Esophagus muscularis mucosa (tissue), 4 donors: ENCODE results near the gene LCN15.

ENCODE experiments used
- EP300 ChIP-seq: sonication (generic); formaldehyde crosslinking; IDR thresholded peaks from one replicate; pipeline ENCODE4 v1.6.1; 2017; ENCODE audit warnings: antibody characterized with exemption
- POLR2A ChIP-seq: fragments of 450-650 bp; IDR thresholded peaks from one replicate; pipeline ENCODE4 v1.6.1; 2017; ENCODE audit warnings: antibody characterized with exemption, moderate library complexity, mild to moderate bottlenecking, low read depth
- POLR2AphosphoS5 ChIP-seq, 2 donors: sonication (generic); formaldehyde crosslinking; IDR thresholded peaks; one replicate each; pipeline ENCODE4 v1.6.1; 2017; ENCODE audit warnings: antibody characterized with exemption in 2 of 2
- TF ChIP-seq, protein P1 (sequence below), 3 experiments: fragments of 200-600 bp in 2 of 3; fragments of 450-650 bp in 1 of 3; sonication (generic) in 2 of 3; IDR thresholded peaks; one replicate each; pipeline ENCODE4 v1.5.1; 2017 to 2019; ENCODE audit warnings: antibody characterized with exemption in 3 of 3, mild to moderate bottlenecking in 2 of 3, moderate library complexity in 1 of 3

DNA sequence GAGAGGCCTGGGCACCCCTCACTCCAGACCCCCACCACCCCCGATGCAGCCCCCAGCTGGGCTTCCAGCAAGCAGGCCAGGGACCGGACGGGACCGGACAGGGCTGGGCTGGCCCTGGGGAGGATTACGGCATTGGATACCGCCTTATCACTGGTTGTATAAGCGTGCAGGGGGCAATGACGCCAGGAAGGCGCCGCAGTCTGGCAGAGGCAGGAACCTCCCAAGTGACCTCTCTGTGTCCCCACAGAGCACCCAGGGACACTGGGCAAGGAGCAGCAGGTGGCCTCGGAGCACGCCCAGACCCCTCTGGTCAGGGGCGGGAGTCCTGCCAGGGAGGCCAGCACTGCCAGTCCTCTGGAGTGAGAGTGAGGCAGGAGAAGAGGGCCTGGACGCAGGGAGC lies 723 bp upstream of the LCN15 start:
- TF ChIP-seq, protein P1, sequence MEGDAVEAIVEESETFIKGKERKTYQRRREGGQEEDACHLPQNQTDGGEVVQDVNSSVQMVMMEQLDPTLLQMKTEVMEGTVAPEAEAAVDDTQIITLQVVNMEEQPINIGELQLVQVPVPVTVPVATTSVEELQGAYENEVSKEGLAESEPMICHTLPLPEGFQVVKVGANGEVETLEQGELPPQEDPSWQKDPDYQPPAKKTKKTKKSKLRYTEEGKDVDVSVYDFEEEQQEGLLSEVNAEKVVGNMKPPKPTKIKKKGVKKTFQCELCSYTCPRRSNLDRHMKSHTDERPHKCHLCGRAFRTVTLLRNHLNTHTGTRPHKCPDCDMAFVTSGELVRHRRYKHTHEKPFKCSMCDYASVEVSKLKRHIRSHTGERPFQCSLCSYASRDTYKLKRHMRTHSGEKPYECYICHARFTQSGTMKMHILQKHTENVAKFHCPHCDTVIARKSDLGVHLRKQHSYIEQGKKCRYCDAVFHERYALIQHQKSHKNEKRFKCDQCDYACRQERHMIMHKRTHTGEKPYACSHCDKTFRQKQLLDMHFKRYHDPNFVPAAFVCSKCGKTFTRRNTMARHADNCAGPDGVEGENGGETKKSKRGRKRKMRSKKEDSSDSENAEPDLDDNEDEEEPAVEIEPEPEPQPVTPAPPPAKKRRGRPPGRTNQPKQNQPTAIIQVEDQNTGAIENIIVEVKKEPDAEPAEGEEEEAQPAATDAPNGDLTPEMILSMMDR (IDR thresholded peaks at IDR 0.05): no peak
- TF ChIP-seq EP300 (no peak), POLR2A (no peak), POLR2AphosphoS5 (IDR thresholded peaks at IDR 0.05) (no peak)
